HG03354 (cell line): ENCODE results near the gene FAM118B.
A peak's percentile ranks its signal among the peaks of the same experiment; 100 is the strongest.
"Not testable (repeated sequence)": the region's sequence is repeated elsewhere in the genome, so short reads cannot be mapped to it uniquely, and the experiment has no call there.

Experiments
- ATAC-seq: cut with Tn5 transposase; IDR thresholded peaks from one replicate; pipeline ENCODE4 v1.9.1; 2021; ENCODE audit warnings: mild to moderate bottlenecking; ENCODE audit not compliant: unreplicated experiment, poor library complexity, severe bottlenecking

The FAM118B gene

GRCh38 chr11:126305699-126306098 is 94.1 kb downstream of the FAM118B start:
- ATAC-seq = peak; percentile 65

- ATAC-seq = no peak
Measured at GRCh38 chr11:126307706-126308105, 96.1 kb downstream of the FAM118B start.

DNA sequence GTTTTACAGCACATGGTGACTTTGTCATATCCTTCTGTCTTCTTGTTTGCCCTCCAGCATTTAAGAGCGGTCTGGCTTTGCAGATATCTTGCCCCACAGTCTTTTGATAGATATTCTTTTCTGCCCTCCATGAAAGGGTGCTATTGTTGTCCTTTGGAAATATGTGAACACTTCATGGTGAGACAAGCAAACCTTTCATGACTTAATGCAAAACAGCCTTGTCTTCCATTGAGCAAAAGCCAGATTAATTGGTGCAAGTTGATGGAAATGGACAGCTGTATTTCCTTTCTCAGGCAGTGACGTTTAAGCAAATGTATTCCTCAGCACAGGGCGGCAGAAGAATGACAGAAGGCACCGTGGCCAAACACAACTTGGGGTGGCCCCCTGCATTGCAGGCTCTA is 96.7 kb downstream of the FAM118B start:
- no peak for ATAC-seq

- ATAC-seq = not testable (repeated sequence)
Measured at GRCh38 chr11:126308771-126309170, 97.2 kb downstream of the FAM118B start.

DNA sequence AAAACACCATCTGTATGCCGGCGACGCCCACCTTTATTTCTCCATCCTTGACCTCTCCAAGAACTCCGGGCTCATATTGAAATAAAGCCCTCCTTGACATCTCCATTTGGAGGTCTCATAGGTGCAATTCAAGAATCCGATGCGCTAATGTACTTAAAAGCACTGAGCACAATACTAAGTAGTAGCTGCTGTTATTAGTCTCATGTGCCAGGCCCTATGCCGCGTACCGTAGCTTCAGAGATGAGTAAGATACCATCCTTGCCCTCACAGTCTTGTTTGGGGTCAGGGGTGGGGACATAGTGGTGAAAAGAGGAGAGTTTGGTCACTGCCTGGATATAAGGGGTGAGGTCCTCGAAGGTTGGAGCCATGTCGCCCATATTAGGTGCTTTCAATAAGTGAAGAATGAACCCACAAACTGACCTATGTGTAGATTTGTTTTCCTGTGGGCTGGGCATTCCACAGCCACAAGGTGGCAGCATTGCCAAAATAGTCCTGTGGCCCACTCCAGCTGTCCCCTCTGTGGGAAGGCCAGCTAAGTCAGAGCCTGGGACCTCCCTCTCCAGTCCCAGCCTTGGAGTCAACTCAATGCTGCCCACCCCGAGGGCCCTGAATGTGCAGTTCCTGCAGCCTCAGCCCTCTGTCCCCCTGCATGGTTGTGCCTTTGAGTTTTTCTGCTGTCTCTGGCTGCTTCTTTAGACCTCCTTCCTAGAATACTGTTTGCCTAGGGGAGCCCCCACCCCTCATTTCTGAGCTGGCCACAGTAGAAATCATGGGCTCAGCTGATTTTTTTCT is 98.8 kb downstream of the FAM118B start:
- peak; percentile 48 for ATAC-seq

DNA sequence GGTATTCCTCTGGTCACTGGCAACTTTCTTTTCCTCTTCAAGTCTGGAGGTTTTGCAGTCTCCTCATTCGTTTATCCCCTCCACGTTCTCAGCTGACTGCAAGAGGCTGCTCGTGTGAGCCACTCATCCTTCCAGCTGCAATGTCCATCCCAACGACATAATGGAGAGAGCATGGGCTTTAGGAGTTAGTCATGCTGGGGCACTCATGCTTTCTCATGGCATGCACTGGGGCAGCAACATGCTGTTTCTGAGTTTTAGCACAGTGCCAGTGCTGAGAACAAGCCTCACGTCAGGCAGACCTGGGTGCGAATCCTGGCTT is 99.4 kb downstream of the FAM118B start:
- no peak for ATAC-seq

- peak; percentile 64 for ATAC-seq
Measured at GRCh38 chr11:126311401-126312291, 100.1 kb downstream of the FAM118B start.
